Esophagus muscularis mucosa (tissue), 3 donors: ENCODE results near the gene NDFIP1.

Experiments
- POLR2AphosphoS5 ChIP-seq, 2 donors: sonication (generic); formaldehyde crosslinking; IDR thresholded peaks; one replicate each; pipeline ENCODE4 v1.6.1; 2017; ENCODE audit warnings: antibody characterized with exemption in 2 of 2
- TF ChIP-seq, protein P1 (sequence below), 3 experiments: fragments of 200-600 bp in 2 of 3; fragments of 450-650 bp in 1 of 3; sonication (generic) in 2 of 3; IDR thresholded peaks; one replicate each; pipeline ENCODE4 v1.5.1; 2017 to 2019; ENCODE audit warnings: antibody characterized with exemption in 3 of 3, mild to moderate bottlenecking in 2 of 3, moderate library complexity in 1 of 3

- TF ChIP-seq, protein P1, sequence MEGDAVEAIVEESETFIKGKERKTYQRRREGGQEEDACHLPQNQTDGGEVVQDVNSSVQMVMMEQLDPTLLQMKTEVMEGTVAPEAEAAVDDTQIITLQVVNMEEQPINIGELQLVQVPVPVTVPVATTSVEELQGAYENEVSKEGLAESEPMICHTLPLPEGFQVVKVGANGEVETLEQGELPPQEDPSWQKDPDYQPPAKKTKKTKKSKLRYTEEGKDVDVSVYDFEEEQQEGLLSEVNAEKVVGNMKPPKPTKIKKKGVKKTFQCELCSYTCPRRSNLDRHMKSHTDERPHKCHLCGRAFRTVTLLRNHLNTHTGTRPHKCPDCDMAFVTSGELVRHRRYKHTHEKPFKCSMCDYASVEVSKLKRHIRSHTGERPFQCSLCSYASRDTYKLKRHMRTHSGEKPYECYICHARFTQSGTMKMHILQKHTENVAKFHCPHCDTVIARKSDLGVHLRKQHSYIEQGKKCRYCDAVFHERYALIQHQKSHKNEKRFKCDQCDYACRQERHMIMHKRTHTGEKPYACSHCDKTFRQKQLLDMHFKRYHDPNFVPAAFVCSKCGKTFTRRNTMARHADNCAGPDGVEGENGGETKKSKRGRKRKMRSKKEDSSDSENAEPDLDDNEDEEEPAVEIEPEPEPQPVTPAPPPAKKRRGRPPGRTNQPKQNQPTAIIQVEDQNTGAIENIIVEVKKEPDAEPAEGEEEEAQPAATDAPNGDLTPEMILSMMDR (IDR thresholded peaks at IDR 0.05) = no peak
- no peak for TF ChIP-seq POLR2AphosphoS5 (IDR thresholded peaks at IDR 0.05)
These were observed 30.4 kb upstream of the NDFIP1 start for GRCh38 chr5:142078221-142078620.
